HL-60 (cell line): ENCODE measurements around the gene PLXNB2.

ENCODE experiments used
- POLR2AphosphoS5 ChIP-seq: IDR thresholded peaks from 2 replicates; pipeline ENCODE4 v1.6.1; 2012; ENCODE audit warnings: low read depth
- REST ChIP-seq: IDR thresholded peaks from 2 replicates; pipeline ENCODE4 v1.6.1; 2012; ENCODE audit warnings: low read depth; ENCODE audit not compliant: insufficient replicate concordance
- SPI1 ChIP-seq: IDR thresholded peaks from 2 replicates; pipeline ENCODE4 v1.6.1; 2012; ENCODE audit warnings: low read depth, mild to moderate bottlenecking, borderline replicate concordance
- TF ChIP-seq, protein P1 (sequence below): IDR thresholded peaks from one replicate; pipeline ENCODE4 v1.5.1; 2011; ENCODE audit warnings: low read length, control low read depth, inconsistent platforms; ENCODE audit not compliant: insufficient read depth

DNA sequence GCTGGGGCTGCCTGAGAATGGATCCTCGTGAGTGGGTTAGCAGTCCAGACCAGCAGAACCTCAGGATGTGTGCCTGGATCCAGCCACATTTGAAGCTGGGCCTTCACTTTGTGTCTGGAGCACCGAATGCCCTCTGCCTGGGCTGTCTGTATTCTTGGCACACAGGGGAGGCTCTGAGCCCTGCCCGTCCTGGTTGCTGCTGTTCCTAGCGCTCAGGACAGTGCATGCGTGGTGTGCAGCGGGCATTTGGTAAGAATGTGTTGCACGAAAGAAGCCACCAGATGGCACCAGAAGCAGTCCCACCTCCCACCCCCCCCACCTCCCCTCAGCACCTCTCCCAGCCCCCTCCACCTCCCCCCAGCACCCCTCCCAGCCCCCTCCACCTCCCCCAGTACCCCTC, 33.1 kb downstream of the PLXNB2 start:
- TF ChIP-seq, protein P1, sequence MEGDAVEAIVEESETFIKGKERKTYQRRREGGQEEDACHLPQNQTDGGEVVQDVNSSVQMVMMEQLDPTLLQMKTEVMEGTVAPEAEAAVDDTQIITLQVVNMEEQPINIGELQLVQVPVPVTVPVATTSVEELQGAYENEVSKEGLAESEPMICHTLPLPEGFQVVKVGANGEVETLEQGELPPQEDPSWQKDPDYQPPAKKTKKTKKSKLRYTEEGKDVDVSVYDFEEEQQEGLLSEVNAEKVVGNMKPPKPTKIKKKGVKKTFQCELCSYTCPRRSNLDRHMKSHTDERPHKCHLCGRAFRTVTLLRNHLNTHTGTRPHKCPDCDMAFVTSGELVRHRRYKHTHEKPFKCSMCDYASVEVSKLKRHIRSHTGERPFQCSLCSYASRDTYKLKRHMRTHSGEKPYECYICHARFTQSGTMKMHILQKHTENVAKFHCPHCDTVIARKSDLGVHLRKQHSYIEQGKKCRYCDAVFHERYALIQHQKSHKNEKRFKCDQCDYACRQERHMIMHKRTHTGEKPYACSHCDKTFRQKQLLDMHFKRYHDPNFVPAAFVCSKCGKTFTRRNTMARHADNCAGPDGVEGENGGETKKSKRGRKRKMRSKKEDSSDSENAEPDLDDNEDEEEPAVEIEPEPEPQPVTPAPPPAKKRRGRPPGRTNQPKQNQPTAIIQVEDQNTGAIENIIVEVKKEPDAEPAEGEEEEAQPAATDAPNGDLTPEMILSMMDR, result peak; percentile 8
- no peak for TF ChIP-seq POLR2AphosphoS5
- no peak for TF ChIP-seq REST
- TF ChIP-seq SPI1, result no peak
